COLO668 (cell line): ENCODE data around the gene GNG13.
A peak's percentile ranks its signal among the peaks of the same experiment; 100 is the strongest.

Experiments used
- DNase-seq: peaks from one replicate; lab custom pipeline; 2025; ENCODE audit not compliant: unreplicated experiment; lab: John Stamatoyannopoulos, UW

The GNG13 gene

DNA sequence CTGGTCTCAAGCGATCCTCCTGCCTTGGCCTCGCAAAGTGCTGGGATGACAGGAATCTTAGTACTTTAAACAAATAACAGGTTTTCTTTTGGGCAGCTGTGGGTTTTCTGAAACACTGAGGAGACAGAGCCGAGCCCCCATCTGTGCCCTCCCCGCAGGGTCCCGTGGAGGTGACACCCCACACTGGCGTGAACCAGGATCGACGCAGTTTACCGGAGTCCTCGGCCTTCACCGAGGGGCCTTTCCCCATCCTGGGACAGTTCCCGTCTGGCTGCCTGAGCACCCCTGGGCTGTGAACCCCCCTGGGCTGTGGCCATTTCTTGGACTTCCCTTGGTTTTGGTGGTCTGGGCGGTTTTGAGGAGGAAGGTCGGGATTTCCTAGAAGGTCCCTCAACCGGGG is 15.3 kb upstream of the GNG13 start:
- no peak for DNase-seq

DNA sequence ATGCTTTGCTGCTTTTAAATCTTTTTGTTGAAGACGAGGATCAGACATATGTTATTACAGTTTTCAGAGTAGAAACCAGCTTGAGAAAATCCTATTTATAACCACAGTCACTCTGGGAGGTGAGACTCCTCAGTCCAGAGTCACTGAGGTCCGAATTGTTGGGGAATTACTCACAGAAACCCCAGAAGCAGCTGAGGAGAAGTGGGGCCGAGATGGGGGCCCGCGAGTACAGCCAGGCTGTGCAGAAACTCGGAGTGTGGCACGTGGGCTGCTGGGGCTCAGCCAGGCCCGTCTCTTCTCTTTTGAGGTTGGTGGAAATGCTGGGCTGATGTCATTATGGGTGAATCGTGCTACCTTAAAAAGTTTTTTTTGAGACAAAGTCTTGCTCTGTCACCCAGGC is 14.4 kb upstream of the GNG13 start:
- no peak for DNase-seq

DNA sequence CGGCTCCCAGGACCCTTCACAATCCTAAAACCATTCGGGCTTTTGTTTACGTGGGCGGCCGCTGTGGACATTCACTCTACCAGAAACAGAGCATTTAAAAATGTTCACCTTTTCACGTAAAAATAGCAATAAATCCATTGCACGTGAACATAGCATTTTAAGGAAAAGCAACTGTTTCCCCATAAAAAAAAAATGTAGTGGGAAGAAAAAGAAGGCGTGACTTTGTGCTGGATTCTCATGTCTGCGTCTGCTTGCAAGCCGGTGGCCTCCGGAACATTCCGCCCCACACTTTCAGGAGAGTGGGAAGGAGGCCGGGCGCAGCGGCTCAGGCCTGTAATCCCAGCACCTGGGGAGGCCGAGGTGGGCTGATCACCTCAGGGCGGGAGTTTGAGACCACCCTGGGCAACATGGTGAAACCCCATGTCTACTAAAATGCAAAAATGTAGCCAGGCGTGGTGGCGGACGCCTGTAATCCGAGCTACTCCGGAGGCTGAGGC is 13.4 kb upstream of the GNG13 start:
- DNase-seq = no peak

DNA sequence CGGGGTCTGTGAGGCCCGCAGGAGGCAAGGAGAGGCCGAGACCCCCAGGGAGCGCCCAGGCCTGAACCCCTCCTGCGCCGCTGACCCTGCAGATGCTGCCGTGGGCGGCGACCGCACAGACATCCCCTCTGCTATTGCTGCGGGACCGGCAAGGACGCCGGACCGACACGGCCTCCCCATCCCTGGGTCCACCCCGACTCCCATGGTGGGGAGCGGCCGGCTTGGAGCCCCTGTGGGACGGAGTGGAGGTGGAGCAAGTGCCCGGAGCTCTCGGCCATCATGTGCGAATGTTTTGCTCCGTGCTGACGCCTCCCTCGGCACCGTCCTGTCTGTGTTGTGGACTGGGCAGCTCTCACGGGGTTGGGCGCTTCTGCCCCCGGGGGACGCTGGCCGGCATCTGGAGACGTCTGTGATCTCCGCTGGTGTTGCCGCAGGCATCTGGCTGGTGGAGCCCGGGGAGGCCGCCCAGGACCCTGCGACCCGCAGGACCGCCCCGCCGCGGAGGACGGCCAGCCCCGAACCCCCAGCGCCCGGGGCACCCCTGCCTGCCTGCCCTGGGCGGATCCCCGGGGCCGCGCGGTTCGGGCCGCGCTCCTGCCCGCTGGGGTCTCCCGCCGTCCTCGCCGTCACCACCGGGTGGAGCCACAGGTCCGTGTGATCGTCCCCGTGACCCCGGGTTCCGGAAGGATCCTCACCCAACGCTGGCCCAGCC is 12.8 kb upstream of the GNG13 start:
- peak; percentile 49 for DNase-seq

DNA sequence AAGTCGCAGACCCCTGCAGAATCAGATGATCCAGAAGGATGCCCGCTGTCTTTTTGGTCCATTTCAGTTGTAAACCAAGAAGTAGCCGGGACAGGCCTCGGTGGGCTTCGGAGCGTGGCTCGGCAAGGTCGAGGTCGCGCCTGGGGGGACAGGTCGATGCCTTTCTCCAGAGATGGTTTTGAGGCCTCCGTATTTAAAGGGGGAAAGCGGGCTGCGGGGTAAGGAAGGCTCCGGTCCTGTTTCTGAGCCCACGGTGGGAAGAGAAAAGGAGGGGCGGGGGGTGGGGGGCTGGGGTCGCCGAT is 7.5 kb upstream of the GNG13 start:
- no peak for DNase-seq

DNA sequence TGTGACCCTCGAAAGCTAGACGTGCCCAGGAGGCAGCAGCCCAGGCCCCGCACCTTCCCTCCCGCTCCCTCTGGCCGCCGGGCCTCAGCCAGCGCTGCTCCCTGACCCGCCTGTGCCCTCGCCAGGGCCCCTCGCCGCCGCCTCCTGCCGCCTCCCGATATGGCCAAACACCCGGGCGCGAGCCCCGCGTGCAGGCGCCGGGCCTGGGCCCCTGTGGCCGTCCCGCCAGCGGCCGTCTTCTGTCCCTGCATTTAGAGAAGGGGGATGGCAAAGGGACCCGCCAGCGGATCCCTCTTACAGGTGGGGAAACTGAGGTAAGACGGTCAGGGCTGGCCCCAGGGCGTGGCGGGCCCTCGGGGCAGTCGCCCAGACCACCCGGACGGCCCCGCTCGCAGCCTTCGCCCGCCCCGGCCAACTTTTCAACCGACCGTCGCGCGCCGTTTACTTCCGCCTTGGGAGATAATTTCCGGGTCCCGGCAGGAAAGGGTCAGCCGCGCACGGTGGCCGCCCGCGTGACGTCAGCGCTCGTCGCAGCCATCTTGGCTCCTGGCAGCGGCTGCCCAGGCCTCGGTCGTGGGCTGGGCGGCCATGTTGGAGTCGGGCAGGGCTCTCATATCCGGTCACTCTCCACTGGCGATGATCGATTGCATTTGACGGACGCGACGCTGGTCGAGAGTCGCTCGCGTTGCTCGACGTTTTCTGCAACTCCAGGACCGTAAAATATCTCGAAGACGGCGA is 7.0 kb upstream of the GNG13 start:
- DNase-seq = peak; percentile 97

DNA sequence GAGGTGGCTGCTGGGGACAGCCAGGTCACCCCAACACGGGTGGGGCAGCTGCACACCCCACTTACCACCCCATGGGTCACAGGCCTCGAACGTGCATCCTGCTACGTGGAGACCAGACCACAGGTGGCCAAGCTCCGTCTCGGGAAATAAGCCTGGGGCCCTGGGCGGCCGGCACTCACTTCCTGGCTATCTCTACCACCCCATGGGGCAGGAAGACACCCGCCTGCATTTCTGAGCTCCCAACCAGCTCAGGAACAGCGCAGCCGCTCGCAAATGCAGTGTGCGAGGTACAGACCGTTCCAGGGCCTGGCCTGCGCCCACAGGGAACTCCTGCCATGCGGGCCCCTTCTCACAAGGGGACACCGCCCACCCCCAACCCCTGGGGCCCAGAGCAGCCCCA is 4.9 kb upstream of the GNG13 start:
- no peak for DNase-seq

DNA sequence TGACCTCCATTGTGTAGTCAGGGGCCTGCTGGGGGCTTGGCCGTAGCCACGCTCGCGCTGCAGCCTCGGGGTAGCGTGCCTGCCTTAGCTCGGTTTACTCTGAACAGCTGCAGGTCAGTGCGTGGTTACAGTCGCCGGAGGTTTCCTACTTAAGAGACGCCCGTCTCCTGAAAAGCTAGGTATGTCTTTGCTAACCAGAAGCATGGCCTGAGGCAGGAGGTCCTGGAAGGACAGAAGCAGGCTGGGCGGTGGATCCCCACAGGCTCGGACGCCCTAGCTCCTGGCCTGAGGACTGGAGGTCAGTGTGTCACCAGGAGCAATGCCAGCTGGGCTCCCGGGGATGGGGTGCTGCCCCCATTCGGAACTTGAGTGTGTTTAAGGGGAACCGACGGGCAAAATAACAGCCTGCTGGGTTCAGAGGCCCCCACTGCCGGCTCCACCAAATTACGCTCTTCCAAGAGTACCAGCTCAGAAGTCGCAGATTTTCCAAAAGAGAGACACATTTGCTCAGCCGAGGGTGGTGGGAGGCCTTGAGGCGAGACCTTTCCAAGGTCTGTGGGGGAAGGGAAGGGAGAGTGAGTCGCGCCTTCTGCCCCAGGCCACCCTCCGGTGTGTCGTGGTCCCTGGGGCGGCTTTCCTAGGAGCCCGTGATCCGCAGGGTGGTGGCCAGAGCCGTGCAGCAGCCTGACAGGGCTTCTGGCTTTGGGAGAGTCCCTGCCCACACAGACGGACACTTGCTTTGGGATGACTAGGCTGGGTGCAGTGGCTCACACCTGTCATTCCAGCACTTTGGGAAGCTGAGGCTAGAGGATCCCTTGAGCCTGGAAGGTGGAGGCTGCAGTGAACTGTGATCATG is 3.9 kb upstream of the GNG13 start:
- no peak for DNase-seq

DNA sequence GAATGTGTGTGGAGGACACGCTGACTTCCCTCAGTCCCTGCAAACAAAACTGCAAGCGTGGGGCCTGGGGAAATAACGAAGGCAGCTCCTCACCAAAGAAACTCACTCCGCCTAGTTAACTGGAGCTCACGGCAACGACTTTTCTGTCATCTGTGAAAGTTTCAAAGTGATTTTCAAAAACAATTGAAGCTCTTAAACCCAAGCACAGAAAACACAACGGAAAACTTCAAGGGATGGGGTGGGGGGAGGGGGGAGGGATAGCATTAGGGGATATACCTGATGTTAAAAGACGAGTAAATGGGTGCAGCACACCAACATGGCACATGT is 3.2 kb upstream of the GNG13 start:
- no peak for DNase-seq

DNA sequence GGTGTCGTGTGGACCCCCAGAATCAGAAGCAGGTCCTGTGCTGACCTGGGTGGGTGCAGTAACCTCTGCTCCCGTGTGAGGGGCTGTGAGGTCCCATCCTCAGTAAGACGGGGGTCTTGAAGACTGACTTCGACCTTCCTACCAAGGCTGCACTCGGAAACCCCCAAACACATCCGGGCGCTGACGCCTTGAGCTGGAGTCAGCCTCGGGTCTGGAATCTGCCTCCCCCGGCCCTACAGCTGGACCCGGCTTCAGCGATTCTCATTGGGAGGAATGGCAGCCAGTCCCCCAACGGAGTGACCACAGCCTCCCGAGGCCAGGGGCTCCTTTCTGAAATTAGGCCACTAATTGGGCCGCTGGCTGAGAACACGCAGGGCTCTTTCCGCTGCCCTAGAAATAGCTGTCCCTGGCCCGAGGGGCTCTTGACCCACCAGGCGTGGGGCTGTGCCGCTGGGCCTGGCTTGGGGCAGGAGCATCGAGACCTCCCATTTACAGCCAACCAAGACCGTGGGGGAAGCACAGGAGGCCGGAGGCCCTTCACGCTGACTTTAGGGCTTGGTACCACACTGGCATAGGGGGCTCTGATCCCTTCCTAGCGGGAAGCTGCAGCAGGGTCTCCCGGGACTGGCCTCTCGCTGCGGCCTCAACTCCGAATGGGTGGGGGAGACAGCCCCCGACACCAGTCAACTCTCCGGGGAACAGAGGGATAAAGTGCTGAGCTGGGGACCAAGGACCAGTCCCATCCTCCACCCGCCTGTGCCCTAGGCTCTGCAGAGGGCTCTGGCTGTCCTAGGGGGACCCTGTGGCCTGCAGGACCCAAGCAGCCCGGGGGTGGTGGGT is 2.6 kb upstream of the GNG13 start:
- no peak for DNase-seq

DNA sequence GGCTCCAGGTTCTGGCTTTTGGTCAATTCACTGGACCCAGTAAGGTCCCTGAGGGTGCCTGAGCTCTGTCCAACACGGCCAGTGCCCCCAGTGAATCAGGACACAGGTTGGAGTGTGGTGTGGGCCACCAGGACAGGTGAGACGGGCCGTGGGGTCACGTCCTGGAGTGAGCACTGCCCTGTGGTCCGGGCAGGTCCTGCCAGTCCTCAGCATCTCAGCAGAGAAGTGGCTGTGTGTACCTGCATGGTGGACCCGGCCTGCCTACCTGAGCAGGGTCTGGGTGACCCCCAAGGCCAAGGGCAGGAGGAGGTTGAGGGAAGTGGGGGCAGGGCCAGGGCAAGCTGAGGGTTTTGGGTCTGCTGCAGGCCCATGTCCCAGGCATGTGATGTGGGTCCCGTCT is 1.9 kb upstream of the GNG13 start:
- no peak for DNase-seq

DNA sequence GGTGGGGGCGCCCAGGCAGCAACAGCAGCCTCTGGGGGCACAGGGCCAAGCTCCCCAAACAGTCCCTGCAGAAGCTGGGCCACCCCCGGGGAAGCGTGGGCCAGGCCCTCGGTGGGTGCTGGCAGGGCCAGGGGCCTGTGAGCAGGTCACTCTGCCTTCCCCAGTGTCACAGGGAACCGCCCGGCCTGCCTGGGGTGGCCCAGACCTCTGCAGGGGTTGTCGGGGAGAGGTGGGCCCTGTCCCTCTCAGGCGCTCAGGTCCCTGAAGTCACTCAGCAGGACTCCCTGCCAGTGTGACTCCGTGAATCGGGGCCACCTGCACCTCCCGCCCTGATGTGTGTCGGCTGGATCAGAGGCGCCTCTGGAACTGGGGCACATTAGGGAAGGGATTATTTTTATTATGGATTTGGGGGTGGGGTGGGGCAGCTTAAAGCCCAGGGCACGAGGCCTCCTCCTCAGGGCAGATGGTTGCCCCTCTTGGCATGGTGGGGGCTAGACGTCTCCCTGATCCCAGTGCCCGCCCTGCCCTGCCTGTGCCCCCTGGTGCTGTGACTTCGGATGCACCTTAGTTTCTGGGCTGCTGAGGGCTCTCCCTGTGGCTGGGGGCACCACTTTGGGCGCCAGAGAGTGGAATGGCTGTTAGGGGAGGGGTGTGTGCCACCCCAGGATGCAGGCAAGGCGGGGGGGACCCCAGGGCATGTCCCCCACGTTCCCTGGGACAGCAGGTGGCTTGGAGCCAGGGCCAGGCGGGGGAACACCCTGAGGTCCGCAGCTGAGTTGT is 1.2 kb upstream of the GNG13 start:
- DNase-seq = no peak

DNA sequence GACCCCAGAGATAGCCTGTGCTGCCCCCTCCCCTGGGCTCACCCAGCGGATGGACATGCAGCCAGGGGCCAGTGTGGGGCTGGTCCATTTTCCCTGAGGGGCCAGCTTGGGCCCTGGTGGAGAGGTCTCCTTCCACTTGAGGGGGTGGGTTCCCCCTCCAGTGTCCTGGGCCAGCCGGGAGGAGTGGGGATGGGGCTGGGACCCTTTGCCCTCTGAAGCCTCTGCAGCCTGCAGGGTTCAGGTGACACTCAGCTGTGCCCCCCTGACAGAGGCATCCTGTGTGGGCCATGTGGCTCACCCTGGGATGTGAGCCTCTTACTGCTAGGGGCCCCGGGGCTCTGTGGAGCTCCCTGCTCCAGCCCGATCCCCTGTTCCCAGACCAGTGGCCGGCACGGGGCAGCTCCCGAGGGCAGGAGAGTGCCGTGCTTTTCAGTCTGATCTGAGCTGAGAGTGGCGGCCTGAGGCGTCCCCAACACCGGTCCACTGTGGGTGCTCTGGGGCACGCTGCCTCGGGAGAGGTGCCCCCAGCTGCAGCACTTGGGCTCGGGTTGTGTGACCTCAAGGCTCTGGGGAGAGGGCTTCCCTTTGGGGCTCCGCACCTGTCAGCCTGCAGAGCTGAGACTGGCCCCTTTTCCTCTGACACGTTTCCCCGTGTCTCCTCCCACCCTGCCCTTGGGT is 439 bp upstream of the GNG13 start:
- DNase-seq = no peak

DNA sequence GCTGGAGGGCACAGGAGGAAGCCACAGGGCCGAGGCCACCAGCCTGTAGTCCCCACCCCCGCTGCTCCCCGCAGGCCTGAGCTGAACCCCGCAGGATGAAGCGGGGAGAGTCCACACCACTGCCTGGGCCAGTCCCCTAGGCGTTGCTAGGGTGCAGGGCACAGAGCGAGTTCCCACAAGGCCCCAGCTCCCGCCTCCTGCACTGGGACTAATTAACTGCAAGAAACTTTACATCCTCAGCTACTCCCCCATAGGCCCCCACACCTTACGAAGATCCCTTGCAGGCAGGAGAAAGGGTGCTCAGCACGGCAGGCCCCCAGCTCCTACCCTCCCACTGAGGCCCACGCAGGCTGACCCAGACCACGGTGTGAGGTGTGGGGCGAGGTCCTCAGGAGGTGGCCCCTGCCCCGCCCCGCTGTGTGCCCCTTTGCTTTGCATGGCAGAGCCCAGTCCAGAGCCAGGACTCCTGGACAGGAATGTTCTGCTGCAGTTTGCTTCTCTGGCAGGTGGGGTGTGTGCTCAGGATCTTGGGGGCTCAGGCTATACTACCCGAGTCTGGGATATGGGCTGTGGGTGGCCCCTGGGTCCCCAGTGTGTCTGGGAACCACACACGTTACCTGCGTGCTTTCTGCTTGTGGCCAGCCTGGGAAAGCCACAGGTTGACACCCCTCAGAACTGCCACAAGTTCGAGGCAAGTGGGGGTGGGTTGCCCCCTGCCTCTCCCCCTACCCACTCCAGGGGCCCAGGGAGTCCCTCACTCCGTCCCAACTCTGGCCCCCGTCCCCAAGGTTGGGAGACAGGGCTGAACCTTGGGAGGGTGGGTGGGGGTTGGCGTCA is 1.2 kb downstream of the GNG13 start:
- no peak for DNase-seq

DNA sequence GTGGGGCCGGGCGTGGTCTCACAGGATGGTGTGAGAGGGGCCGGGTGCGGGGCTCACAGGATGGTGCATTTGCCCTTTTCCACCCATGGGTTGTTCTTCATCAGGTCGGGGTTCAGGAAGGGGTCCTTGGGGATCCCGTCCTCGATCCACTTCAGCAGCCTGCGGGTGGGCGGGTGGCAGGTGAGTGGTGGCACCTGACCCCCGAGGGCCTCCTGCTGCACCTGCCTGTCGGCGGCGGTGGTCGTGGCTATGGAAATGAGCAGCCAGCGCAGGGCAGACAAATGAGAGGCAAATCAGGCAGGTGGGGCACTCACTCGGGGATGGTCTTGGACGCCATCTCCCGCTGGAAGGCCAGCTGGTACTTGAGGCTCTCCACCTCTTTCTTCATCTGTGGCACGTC is 1.9 kb downstream of the GNG13 start:
- DNase-seq = no peak

DNA sequence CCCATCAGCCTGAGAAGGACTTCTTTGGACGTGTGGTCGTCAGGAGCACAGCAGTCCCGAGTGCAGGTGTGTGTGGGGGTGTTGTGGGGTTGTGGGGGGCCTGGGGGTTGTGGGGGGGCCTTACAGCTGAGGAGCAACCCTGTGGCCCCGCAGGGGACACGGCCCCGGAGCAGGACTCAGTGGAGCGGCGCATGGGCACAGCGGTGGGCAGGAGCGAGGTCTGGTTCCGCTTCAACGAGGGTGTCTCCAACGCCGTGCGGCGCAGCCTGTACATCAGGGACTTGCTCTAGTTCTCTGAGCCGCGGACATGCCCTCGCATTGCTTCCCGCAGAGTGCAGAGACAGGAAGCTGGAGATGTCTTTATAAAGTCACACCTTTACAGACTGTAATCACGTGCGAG is 2.8 kb downstream of the GNG13 start:
- DNase-seq = no peak

DNA sequence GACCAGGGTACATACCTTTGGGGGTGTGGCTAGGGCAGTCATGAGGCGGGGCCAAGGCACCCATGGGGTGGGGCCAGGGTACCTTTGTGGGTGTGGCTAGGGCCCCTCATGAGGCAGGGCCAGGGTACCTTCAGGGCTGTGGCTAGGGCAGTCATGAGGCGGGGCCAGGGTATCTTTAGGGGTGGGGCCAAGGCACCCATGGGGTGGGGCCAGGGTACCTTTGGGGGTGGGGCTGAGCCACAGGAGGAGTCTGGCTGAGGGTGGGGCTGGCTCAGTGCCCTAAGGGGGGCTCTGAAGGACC is 3.5 kb downstream of the GNG13 start:
- DNase-seq = peak; percentile 35

DNA sequence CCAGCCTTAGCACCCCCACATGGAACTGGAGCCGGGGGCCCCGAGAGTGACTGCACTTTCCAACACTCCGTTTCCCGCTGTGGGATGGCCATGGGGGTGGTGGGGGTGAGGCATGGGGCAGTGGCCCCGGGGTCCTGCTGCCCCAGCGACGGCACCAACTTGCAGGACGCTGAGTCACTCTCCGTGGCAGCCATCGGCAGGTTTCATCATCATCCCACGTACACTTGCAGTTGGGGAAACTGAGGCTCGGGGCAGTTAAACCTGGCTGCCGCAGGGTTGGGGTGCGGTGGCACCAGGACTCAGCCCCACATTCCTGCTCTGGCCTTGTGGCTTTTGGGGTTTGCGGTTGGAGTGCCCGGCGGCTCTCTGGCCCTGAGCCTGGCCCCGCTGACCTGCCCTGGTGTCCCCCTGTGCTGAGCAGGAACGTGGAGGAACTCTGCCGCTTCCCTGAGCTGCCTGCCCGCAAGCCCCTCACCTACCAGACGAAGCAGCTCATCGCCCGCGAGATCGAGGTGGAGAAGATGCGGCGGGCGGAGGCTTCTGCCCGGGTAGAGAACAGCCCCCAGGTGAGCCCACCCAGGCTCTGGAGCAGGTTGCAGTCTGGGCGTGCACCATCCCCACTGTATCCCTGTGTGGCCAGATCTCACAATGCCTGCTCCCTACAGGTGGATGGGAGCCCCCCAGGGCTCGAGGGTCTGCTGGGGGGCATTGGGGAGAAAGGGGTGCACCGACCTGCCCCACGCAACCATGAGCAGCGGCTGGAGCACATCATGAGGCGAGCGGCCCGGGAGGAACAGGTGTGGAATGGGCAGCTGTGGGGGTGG is 4.0 kb downstream of the GNG13 start:
- no peak for DNase-seq
